ENCODE results near the gene OR2B2. TPM values are rescaled to one million over a fixed set of nuclear protein-coding genes. Genes with fewer than 3 reads are reported as not detected.

OR2B2 gene
- total RNA-seq, 1 donor from 2014 or later: not detected

DNA sequence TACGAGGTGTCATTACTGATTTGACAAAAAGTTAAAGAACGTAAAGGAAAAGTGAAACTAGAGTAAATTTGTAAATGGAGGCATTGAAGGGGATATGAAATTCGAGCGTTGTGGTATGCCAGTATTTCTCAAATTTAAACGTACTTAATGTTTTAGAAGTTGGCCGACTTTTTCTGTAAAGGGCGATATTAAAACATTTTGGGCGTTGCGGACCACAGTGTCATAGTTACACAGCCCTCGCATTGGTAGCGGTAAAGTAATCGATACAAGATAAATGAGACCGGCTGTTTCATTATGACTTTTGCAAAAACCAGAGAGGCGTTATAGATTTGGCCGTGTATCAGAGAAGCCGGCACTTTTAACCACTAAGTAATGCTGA, 39.6 kb downstream of the OR2B2 start:
- peaks cover 28% of the 10 kb centered on the region for H3K4me1 Mint-ChIP-seq (ENCODE audit: unreplicated experiment)
- DNase-seq (ENCODE audit: extremely low spot score, unreplicated experiment): no peak
- peak overlapping the region; percentile 91 for H3K4me3 Mint-ChIP-seq
- H3K9me3 Mint-ChIP-seq: no peaks in the 10 kb centered on the region
- H3K36me3 Mint-ChIP-seq: no peaks in the 10 kb centered on the region
- H3K27me3 Mint-ChIP-seq: peaks cover 5% of the 10 kb centered on the region
- TF ChIP-seq CTCF (conservative IDR thresholded peaks at IDR 0.05): no peak
- H3K27ac Mint-ChIP-seq: peak overlapping the region; percentile 97

GRCh38 chr6:27871924-27872638, 40.1 kb downstream of the OR2B2 start:
- Mint-ChIP-seq H3K27me3 (peaks cover 5% of the 10 kb centered on the region), H3K9me3 (no peaks in the 10 kb centered on the region)
- peak; percentile 28 for TF ChIP-seq CTCF (conservative IDR thresholded peaks at IDR 0.05)

GRCh38 chr6:27870291-27870870, 41.8 kb downstream of the OR2B2 start:
- TF ChIP-seq CTCF (conservative IDR thresholded peaks at IDR 0.05): no peak
- Mint-ChIP-seq H3K27me3 (peaks cover 5% of the 10 kb centered on the region), H3K27ac (peak overlapping the region; percentile 97), H3K9me3 (no peaks in the 10 kb centered on the region), H3K36me3 (no peaks in the 10 kb centered on the region), H3K4me1 (ENCODE audit: unreplicated experiment) (peaks cover 24% of the 10 kb centered on the region), H3K4me3 (peak overlapping the region; percentile 91)
- DNase-seq (ENCODE audit: extremely low spot score, unreplicated experiment): no peak

More at GRCh38 chr6:27871924-27872638, 40.1 kb downstream of the OR2B2 start:
- peak; percentile 85 for DNase-seq (ENCODE audit: extremely low spot score, unreplicated experiment)
- H3K4me1 Mint-ChIP-seq (ENCODE audit: unreplicated experiment): peaks cover 26% of the 10 kb centered on the region
- H3K36me3 Mint-ChIP-seq: no peaks in the 10 kb centered on the region
- H3K4me3 Mint-ChIP-seq: peak overlapping the region; percentile 91
- peak overlapping the region; percentile 97 for H3K27ac Mint-ChIP-seq

DNA sequence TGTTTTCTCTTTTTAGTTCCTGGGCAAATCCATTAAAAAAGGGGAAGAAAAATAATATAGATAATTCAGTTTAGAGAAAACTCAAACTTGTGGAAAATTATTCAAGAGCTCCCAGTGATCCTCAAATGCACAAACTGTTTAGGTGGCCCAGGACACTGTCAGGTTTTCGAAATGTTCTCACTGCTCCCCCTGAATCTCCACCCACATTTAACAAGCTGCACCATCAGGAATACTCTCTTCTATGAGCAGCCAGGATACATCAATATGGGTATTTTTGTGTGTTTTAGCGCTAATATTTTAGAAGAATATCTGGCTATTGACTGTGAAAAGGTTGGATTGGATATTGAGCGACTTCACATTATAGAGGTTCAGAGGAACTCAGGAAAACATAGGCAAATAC, 43.9 kb downstream of the OR2B2 start:
- Mint-ChIP-seq H3K4me3 (peak overlapping the region; percentile 97), H3K9me3 (peaks cover 9% of the 10 kb centered on the region), H3K27ac (peak overlapping the region; percentile 92), H3K4me1 (ENCODE audit: unreplicated experiment) (peaks cover 20% of the 10 kb centered on the region), H3K36me3 (peaks cover 5% of the 10 kb centered on the region), H3K27me3 (peaks cover 5% of the 10 kb centered on the region)
- no peak for TF ChIP-seq CTCF (conservative IDR thresholded peaks at IDR 0.05)
- DNase-seq (ENCODE audit: extremely low spot score, unreplicated experiment): no peak

- DNase-seq (ENCODE audit: extremely low spot score, unreplicated experiment): no peak
- peaks cover 17% of the 10 kb centered on the region for H3K4me1 Mint-ChIP-seq (ENCODE audit: unreplicated experiment)
- H3K36me3 Mint-ChIP-seq: peaks cover 5% of the 10 kb centered on the region
- peak overlapping the region; percentile 97 for H3K4me3 Mint-ChIP-seq
- TF ChIP-seq CTCF (conservative IDR thresholded peaks at IDR 0.05): no peak
- peaks cover 9% of the 10 kb centered on the region for H3K9me3 Mint-ChIP-seq
- H3K27me3 Mint-ChIP-seq: peaks cover 3% of the 10 kb centered on the region
- peak overlapping the region; percentile 92 for H3K27ac Mint-ChIP-seq
Observed at GRCh38 chr6:27867945-27868300, 44.3 kb downstream of the OR2B2 start.
